ENCODE measurements around the gene TBC1D22A. TPM values are rescaled to one million over a fixed set of nuclear protein-coding genes. Genes with fewer than 3 reads are reported as not detected.

The TBC1D22A gene
- total RNA-seq, 1 donor from 2014 or later = 18.9 TPM

- Mint-ChIP-seq H3K9me3 (ENCODE audit: low read depth) (no peaks in the 10 kb centered on the region), H3K4me3 (ENCODE audit: unreplicated experiment) (no peak overlapping the region), H3K4me1 (ENCODE audit: low read depth) (peaks cover 4% of the 10 kb centered on the region), H3K27me3 (ENCODE audit: low read depth) (no peaks in the 10 kb centered on the region), H3K27ac (ENCODE audit: unreplicated experiment) (no peak overlapping the region), H3K36me3 (ENCODE audit: low read depth) (peaks cover 2% of the 10 kb centered on the region)
- TF ChIP-seq CTCF (IDR thresholded peaks at IDR 0.05) = no peak
- no peak for DNase-seq (ENCODE audit: low spot score)
These were observed 204.4 kb downstream of the TBC1D22A start for GRCh38 chr22:46966846-46967245.

GRCh38 chr22:46967445-46968358, 205.3 kb downstream of the TBC1D22A start:
- H3K27ac Mint-ChIP-seq (ENCODE audit: unreplicated experiment) = no peak overlapping the region
- TF ChIP-seq CTCF (IDR thresholded peaks at IDR 0.05) = no peak
- H3K27me3 Mint-ChIP-seq (ENCODE audit: low read depth) = no peaks in the 10 kb centered on the region
- no peak overlapping the region for H3K4me3 Mint-ChIP-seq (ENCODE audit: unreplicated experiment)
- no peak for DNase-seq (ENCODE audit: low spot score)
- peaks cover 4% of the 10 kb centered on the region for H3K4me1 Mint-ChIP-seq (ENCODE audit: low read depth)
- no peaks in the 10 kb centered on the region for H3K9me3 Mint-ChIP-seq (ENCODE audit: low read depth)
- peaks cover 2% of the 10 kb centered on the region for H3K36me3 Mint-ChIP-seq (ENCODE audit: low read depth)

- Mint-ChIP-seq H3K9me3 (ENCODE audit: low read depth) (no peaks in the 10 kb centered on the region), H3K36me3 (ENCODE audit: low read depth) (peaks cover 2% of the 10 kb centered on the region), H3K27me3 (ENCODE audit: low read depth) (no peaks in the 10 kb centered on the region), H3K27ac (ENCODE audit: unreplicated experiment) (no peak overlapping the region), H3K4me1 (ENCODE audit: low read depth) (peaks cover 4% of the 10 kb centered on the region), H3K4me3 (ENCODE audit: unreplicated experiment) (no peak overlapping the region)
- no peak for TF ChIP-seq CTCF (IDR thresholded peaks at IDR 0.05)
- DNase-seq (ENCODE audit: low spot score) = no peak
These were observed 205.9 kb downstream of the TBC1D22A start for GRCh38 chr22:46968359-46968740.

- no peak for DNase-seq (ENCODE audit: low spot score)
- no peak overlapping the region for H3K4me3 Mint-ChIP-seq (ENCODE audit: unreplicated experiment)
- H3K36me3 Mint-ChIP-seq (ENCODE audit: low read depth) = peaks cover 2% of the 10 kb centered on the region
- H3K27ac Mint-ChIP-seq (ENCODE audit: unreplicated experiment) = no peak overlapping the region
- no peaks in the 10 kb centered on the region for H3K9me3 Mint-ChIP-seq (ENCODE audit: low read depth)
- peaks cover 4% of the 10 kb centered on the region for H3K4me1 Mint-ChIP-seq (ENCODE audit: low read depth)
- no peaks in the 10 kb centered on the region for H3K27me3 Mint-ChIP-seq (ENCODE audit: low read depth)
- TF ChIP-seq CTCF (IDR thresholded peaks at IDR 0.05) = no peak
These were observed 206.4 kb downstream of the TBC1D22A start for GRCh38 chr22:46968848-46969247.

- Mint-ChIP-seq H3K36me3 (ENCODE audit: low read depth) (peaks cover 2% of the 10 kb centered on the region), H3K4me1 (ENCODE audit: low read depth) (peaks cover 4% of the 10 kb centered on the region), H3K27me3 (ENCODE audit: low read depth) (no peaks in the 10 kb centered on the region), H3K9me3 (ENCODE audit: low read depth) (no peaks in the 10 kb centered on the region), H3K4me3 (ENCODE audit: unreplicated experiment) (no peak overlapping the region), H3K27ac (ENCODE audit: unreplicated experiment) (no peak overlapping the region)
- no peak for DNase-seq (ENCODE audit: low spot score)
- TF ChIP-seq CTCF (IDR thresholded peaks at IDR 0.05) = no peak
These were observed 207.0 kb downstream of the TBC1D22A start for GRCh38 chr22:46969491-46969890.
